Measurements from ENCODE around the gene CHCHD3. TPM values are rescaled to one million over a fixed set of nuclear protein-coding genes. Genes with fewer than 3 reads are reported as not detected.

The CHCHD3 gene
- polyA plus RNA-seq, 2 of the 4 experiments (the other 2 are of a cell fraction): 96.7 to 139 TPM

- WGBS (ENCODE audit: missing lambda C conversion rate): 20% methylated on average over 5 of the region's 5 CpGs
- POLR2A ChIA-PET: no interaction called here
- CTCF ChIA-PET: interaction anchor here (0.8 kb wide), 1 partner anchor 85 kb away, joined by 3 read pairs; no protein-coding TSS in a partner anchor
- H3K27ac ChIP-seq: peak overlapping the region; percentile 27 to 69; a peak in 4 of 6 replicates
- ATAC-seq (peak; percentile 86), DNase-seq (ENCODE audit: low read depth in 1 of 2, low spot score in 1 of 2) (peak; percentile 38 to 68), FAIRE-seq (no peak)
- peaks cover 28% of the 10 kb centered on the region for H3K9me3 ChIP-seq
- H3K4me3 ChIP-seq: no peak overlapping the region
- H3K4me2 ChIP-seq: peak overlapping the region; percentile 35
- H3K4me1 ChIP-seq: peaks cover 35% of the 10 kb centered on the region
- TF ChIP-seq TFCP2L1 (CRISPR knock-in tag; IDR thresholded peaks at IDR 0.05) (no peak), CHD2 (IDR thresholded peaks at IDR 0.05; ENCODE audit: low read length, partially characterized antibody) (no peak), ESRRA (IDR thresholded peaks at IDR 0.05; ENCODE audit: borderline replicate concordance, low read length) (no peak), FOXS1 (CRISPR knock-in tag; IDR thresholded peaks at IDR 0.05) (no peak), MAX (IDR thresholded peaks at IDR 0.05) (peak; percentile 47; the same call in 1 of the 2 replicates), FOSL2 (IDR thresholded peaks at IDR 0.05) (peak; percentile 77), FOSL2 (CRISPR knock-in tag; IDR thresholded peaks at IDR 0.05) (peak; percentile 75), KDM1A (IDR thresholded peaks at IDR 0.05; ENCODE audit: low read depth) (no peak), SREBF2 (IDR thresholded peaks at IDR 0.05) (no peak), EP300 (IDR thresholded peaks at IDR 0.05) (peak; percentile 35 to 41; a peak in 2 of 5 replicates), CHD4 (IDR thresholded peaks at IDR 0.05; ENCODE audit: borderline replicate concordance) (no peak), GATA3 (IDR thresholded peaks at IDR 0.05; ENCODE audit: borderline replicate concordance) (peak; percentile 52; the same call in 1 of the 2 replicates), BCL3 (IDR thresholded peaks at IDR 0.05) (0 out of 3 replicates have a peak, but pooled peaks have one; percentile 51), MAFK (IDR thresholded peaks at IDR 0.05; ENCODE audit: partially characterized antibody) (no peak), MAZ (IDR thresholded peaks at IDR 0.05; ENCODE audit: borderline replicate concordance, low read depth, low read length) (no peak), RNF2 (IDR thresholded peaks at IDR 0.05; ENCODE audit: borderline replicate concordance, low read depth) (no peak), RFX5 (IDR thresholded peaks at IDR 0.05) (no peak), E2F6 (IDR thresholded peaks at IDR 0.05; ENCODE audit: borderline replicate concordance, low read depth) (no peak), MYC (IDR thresholded peaks at IDR 0.05; ENCODE audit: borderline replicate concordance, low read length) (no peak), ZNF302 (CRISPR knock-in tag; IDR thresholded peaks at IDR 0.05) (no peak), NR3C1 (IDR thresholded peaks at IDR 0.05) (no peak), CBX8 (IDR thresholded peaks at IDR 0.05) (no peak), EHF (CRISPR knock-in tag; IDR thresholded peaks at IDR 0.05) (no peak), CEBPB (IDR thresholded peaks at IDR 0.05) (peak; percentile 71 to 79), NPAS2 (CRISPR knock-in tag; IDR thresholded peaks at IDR 0.05; ENCODE audit: borderline replicate concordance) (no peak), PBX3 (IDR thresholded peaks at IDR 0.05) (no peak), RAD21 (conservative IDR thresholded peaks at IDR 0.05 in 1 of 2, IDR thresholded peaks at IDR 0.05 in 1 of 2) (no peak), JUN (IDR thresholded peaks at IDR 0.05) (peak in 1 of 2 experiments; percentile 54; a peak in 3 of 5 replicates), ZC3H11A (IDR thresholded peaks at IDR 0.05) (no peak), RCOR1 (IDR thresholded peaks at IDR 0.05; ENCODE audit: low read depth, low read length) (no peak), HMGXB4 (CRISPR knock-in tag; IDR thresholded peaks at IDR 0.05; ENCODE audit: borderline replicate concordance) (no peak), SMC3 (IDR thresholded peaks at IDR 0.05) (no peak), HOXA7 (CRISPR knock-in tag; IDR thresholded peaks at IDR 0.05) (no peak), ZFP36 (IDR thresholded peaks at IDR 0.05; ENCODE audit: borderline replicate concordance, partially characterized antibody) (no peak), KDM5A (IDR thresholded peaks at IDR 0.05) (no peak), HOXB5 (CRISPR knock-in tag; IDR thresholded peaks at IDR 0.05) (no peak), NFE2L2 (conservative IDR thresholded peaks at IDR 0.05; ENCODE audit: low read length) (no peak)
Observed at GRCh38 chr7:132739271-132739955, 342.5 kb downstream of the CHCHD3 start.
